NB4 (cell line): ENCODE measurements around the gene TMEM120B.
"Not testable (repeated sequence)": the region's sequence is repeated elsewhere in the genome, so short reads cannot be mapped to it uniquely, and the experiment has no call there.

Source experiments
- TF ChIP-seq, protein P1 (sequence below): IDR thresholded peaks from one replicate; pipeline ENCODE4 v1.5.1; 2012; ENCODE audit warnings: low read depth, low read length
- TF ChIP-seq, protein P2 (sequence below): IDR thresholded peaks from 2 replicates; pipeline ENCODE4 v1.6.1; 2011; ENCODE audit warnings: low read depth, low read length

DNA sequence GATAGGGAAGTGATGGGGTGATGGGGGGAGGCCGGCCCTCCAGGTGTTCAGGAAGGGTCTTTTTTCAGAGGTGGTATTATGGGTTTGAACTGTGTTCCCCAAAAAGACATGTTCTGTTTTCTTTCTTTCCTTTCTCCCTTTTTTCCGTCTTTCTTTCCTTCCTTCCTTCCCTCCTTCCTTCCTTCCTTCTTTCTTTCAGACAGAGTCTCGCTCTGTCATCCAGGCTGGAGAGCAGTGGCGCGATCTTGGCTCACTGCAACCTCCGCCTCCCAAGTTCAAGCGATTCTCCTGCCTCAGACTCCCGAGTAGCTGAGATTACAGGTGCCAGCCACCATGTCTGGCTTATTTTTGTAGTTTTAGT lies 3.5 kb upstream of the TMEM120B start:
- TF ChIP-seq, protein P1, sequence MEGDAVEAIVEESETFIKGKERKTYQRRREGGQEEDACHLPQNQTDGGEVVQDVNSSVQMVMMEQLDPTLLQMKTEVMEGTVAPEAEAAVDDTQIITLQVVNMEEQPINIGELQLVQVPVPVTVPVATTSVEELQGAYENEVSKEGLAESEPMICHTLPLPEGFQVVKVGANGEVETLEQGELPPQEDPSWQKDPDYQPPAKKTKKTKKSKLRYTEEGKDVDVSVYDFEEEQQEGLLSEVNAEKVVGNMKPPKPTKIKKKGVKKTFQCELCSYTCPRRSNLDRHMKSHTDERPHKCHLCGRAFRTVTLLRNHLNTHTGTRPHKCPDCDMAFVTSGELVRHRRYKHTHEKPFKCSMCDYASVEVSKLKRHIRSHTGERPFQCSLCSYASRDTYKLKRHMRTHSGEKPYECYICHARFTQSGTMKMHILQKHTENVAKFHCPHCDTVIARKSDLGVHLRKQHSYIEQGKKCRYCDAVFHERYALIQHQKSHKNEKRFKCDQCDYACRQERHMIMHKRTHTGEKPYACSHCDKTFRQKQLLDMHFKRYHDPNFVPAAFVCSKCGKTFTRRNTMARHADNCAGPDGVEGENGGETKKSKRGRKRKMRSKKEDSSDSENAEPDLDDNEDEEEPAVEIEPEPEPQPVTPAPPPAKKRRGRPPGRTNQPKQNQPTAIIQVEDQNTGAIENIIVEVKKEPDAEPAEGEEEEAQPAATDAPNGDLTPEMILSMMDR: not testable (repeated sequence)
- TF ChIP-seq, protein P2, sequence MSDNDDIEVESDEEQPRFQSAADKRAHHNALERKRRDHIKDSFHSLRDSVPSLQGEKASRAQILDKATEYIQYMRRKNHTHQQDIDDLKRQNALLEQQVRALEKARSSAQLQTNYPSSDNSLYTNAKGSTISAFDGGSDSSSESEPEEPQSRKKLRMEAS: not testable (repeated sequence)
